Brain pericyte (primary cell): Measurements from ENCODE around the gene HADHA.

Experiments used
- DNase-seq: peaks from one replicate; pipeline ENCODE4 v3.0.0-alpha.2; 2012; ENCODE audit warnings: low read depth, low spot score

The HADHA gene

DNA sequence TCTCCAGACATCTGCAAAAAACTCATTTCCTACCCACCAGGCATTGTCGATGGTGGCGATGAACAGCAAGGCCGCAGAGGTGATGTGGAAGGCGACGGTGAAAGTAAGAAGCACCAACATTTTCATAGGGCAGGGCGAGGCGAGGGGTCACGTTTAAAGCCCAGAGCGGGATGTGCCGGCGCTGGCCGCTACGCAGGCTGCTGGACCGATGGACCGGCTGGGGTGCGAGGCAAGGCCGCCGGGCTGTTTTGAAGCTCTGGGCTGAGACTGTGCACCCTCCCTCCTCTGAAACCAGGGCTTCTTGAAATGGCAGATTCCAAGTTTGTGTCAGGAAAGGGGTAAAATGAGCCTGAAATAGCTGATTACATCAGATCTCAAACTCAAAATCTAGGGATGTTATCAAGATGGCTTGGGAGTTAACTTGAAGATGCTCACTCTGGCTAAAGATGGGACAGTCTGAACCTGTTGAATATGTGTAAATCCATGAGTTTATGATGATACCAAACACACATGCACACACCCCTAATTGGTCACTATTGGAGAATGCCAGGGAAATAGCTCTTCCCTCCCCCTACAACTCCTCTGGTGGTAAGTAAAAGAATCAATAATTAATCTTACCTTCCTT lies 103.2 kb downstream of the HADHA start:
- DNase-seq: no peak
